ENCODE measurements around the gene TSPAN11.
A peak's percentile ranks its signal among the peaks of the same experiment; 100 is the strongest.

TSPAN11 gene

DNA sequence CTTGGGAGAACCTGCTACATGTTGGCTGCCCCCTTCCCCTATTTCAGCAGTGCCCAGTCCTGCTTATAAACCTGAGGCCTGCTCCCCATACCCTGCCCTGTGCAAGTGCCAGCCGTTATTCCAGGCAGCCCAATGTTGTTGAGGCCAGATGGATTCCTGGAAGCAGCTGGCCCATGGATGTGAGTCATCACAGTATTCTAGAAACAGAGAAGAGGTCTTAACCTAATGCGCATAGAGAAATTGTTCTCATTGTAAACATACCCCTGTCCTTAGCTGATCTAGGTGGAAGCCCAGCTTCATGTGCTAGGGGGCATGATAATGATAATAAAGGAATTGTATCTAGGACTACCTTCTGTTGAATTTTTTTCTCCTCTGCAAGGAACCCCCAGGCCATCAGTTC lies 69.7 kb downstream of the TSPAN11 start:
- peak; percentile 60 to 76 for DNase-seq (ENCODE audit: low read depth in 2 of 2)

DNA sequence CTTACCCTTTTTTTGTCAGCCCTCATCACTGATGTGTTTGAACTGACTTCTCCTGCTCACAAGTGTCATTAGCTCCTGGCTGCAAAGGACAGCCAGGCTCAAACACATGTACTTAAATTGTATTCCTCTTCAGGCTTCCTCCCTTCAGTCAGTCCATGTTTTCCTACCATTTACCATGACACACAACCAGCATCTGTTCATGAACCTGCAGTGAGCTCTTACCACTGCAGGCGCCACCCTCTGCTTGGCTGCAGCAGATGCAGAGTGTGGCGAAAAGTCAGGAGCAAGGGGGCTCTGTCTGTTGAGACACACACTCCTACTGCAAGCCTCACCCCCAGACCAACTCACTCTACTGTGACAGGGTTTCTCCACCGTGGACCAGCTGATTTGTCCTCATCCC lies 70.2 kb downstream of the TSPAN11 start:
- H3K4me3 ChIP-seq (replicated peaks in 1 of 2; ENCODE audit: low read depth in 2 of 2, low read length in 2 of 2): no peak overlapping the region
- TF ChIP-seq, protein P1, sequence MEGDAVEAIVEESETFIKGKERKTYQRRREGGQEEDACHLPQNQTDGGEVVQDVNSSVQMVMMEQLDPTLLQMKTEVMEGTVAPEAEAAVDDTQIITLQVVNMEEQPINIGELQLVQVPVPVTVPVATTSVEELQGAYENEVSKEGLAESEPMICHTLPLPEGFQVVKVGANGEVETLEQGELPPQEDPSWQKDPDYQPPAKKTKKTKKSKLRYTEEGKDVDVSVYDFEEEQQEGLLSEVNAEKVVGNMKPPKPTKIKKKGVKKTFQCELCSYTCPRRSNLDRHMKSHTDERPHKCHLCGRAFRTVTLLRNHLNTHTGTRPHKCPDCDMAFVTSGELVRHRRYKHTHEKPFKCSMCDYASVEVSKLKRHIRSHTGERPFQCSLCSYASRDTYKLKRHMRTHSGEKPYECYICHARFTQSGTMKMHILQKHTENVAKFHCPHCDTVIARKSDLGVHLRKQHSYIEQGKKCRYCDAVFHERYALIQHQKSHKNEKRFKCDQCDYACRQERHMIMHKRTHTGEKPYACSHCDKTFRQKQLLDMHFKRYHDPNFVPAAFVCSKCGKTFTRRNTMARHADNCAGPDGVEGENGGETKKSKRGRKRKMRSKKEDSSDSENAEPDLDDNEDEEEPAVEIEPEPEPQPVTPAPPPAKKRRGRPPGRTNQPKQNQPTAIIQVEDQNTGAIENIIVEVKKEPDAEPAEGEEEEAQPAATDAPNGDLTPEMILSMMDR (IDR thresholded peaks at IDR 0.05; ENCODE audit: low read depth, low read length): no peak
- DNase-seq (ENCODE audit: low read depth in 2 of 2): no peak

More for the DNA sequence above, 69.7 kb downstream of the TSPAN11 start:
- TF ChIP-seq, protein P1 (IDR thresholded peaks at IDR 0.05; ENCODE audit: low read depth, low read length): no peak
- H3K4me3 ChIP-seq (replicated peaks in 1 of 2; ENCODE audit: low read depth in 2 of 2, low read length in 2 of 2): no peak overlapping the region

GRCh38 chr12:30997685-30998440 lies 71.3 kb downstream of the TSPAN11 start:
- no peak overlapping the region for H3K4me3 ChIP-seq (replicated peaks in 1 of 2; ENCODE audit: low read depth in 2 of 2, low read length in 2 of 2)
- no peak for DNase-seq (ENCODE audit: low read depth in 2 of 2)
- TF ChIP-seq, protein P1 (IDR thresholded peaks at IDR 0.05; ENCODE audit: low read depth, low read length): no peak

- TF ChIP-seq, protein P1 (IDR thresholded peaks at IDR 0.05; ENCODE audit: low read depth, low read length): no peak
- DNase-seq (ENCODE audit: low read depth in 2 of 2): no peak
- no peak overlapping the region for H3K4me3 ChIP-seq (replicated peaks in 1 of 2; ENCODE audit: low read depth in 2 of 2, low read length in 2 of 2)
Observed at GRCh38 chr12:30999011-30999410, 72.5 kb downstream of the TSPAN11 start.

- DNase-seq (ENCODE audit: low read depth in 2 of 2): no peak
- no peak overlapping the region for H3K4me3 ChIP-seq (replicated peaks in 1 of 2; ENCODE audit: low read depth in 2 of 2, low read length in 2 of 2)
- TF ChIP-seq, protein P1 (IDR thresholded peaks at IDR 0.05; ENCODE audit: low read depth, low read length): no peak
Observed at GRCh38 chr12:30999723-31000122, 73.2 kb downstream of the TSPAN11 start.

GRCh38 chr12:31000751-31001150 lies 74.2 kb downstream of the TSPAN11 start:
- no peak overlapping the region for H3K4me3 ChIP-seq (replicated peaks in 1 of 2; ENCODE audit: low read depth in 2 of 2, low read length in 2 of 2)
- DNase-seq (ENCODE audit: low read depth in 2 of 2): peak; percentile 26 to 48
- TF ChIP-seq, protein P1 (IDR thresholded peaks at IDR 0.05; ENCODE audit: low read depth, low read length): no peak

Measured in cardiac fibroblast (primary cell).